GM18868 (cell line): Measurements from ENCODE around the gene OR5I1.
"Not testable (repeated sequence)": the region's sequence is repeated elsewhere in the genome, so short reads cannot be mapped to it uniquely, and the experiment has no call there.

Experiments used
- ATAC-seq: cut with Tn5 transposase; IDR thresholded peaks from one replicate; pipeline ENCODE4 v1.9.1; 2021; ENCODE audit warnings: mild to moderate bottlenecking, moderate library complexity; ENCODE audit not compliant: unreplicated experiment

OR5I1 gene

DNA sequence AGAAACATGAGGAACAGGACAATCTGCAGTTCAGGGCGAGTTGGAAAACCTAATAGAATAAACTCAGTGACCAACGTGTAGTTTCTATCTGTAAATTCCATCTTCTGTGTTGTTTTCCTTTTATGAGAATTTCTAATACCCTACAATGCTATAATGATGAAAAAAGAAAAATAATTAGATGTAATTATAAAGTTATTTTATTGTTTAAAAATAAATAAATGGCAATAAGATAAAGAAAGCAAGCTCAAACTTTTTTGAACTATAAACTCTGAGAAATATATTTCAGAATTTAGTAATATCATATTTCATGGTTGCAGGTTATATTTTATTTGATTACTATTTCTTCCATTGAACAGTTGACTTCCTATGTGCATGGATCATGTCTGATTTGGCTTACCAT lies at the start of gene OR5I1:
Gene OR5I1 (minus strand): TSS at position 101 of the 400 bp plus-strand sequence. CDS start 0 bp downstream, at position 101.
- no peak for ATAC-seq

DNA sequence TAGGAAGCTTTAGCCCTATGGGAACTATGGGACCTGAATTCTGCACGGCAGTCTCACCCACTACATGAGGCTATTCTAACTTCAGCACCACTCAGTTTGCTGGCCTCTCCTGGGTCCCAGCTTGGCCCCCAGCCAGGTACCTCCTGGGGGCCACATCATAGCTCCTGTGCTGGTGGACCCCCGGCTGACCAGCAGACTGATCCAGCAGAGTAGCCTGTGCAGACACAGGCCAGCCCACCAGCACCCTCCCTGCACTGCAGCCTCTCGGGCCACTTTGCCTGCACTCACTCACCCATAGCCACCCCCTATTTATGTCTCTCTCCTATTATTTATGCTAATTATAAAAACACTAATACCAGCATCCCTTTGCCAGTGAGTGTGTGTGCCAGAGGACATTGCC lies 34.7 kb upstream of the OR5I1 start:
- no peak for ATAC-seq

DNA sequence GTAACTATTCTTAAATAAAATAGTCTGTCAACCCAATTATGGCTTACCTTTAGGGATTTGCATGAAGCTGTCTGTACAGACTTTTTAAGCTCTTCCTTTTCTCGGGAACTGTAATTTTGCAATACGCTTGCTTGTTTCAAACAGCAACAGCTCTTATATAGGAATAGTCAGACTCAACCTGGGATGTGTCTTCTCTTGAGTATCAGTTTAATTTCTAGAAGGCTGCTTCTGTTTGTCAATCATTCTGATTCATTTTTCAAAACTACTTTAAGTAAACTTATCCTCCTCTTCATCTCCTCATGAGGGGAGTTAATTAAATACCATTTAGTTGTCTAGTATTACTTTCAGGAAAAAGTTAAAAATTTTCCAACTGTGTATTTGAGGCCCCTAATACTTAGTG lies 33.6 kb upstream of the OR5I1 start, which contains the start of gene OR10AG1:
Gene OR10AG1 (minus strand): TSS at position 101 of the 400 bp plus-strand sequence. CDS start 38 bp downstream, at position 63.
- no peak for ATAC-seq

DNA sequence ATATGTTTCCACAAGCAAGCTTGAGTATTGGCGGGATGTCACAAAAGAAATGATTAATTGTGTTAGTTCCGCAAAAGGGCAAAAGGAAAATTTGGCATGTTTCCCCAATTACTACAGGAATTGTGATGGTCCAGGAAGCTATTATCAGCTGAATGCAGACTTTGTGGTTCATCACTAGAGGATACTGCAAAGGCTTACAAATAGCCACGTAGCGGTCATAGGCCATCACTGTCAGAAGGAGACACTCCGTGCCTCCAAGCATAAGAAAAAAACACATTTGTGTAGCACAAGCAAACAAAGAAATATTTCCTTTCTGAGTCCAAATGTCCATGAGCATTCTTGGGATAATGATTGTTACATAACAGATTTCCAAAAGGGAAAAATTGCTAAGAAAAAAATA lies 31.7 kb upstream of the OR5I1 start:
- no peak for ATAC-seq

DNA sequence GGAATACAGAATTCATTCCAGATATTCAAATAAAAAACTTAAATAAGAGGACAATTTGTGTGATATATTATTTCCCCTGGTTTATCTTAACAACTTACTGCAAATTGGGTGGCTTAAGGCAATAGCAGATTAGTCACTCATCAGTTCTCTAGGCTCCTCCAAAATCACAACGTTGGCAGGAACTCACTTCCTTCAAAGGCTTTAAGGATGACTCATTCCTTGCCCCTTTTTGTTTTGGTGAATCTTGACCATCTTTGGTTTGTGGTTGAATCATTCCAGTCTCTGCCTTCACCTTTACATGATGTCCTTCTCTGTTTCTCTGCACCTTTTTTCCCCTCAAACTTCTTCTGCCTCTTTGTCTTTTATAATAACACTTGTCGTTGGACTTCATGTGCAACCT lies 30.2 kb upstream of the OR5I1 start:
- no peak for ATAC-seq

DNA sequence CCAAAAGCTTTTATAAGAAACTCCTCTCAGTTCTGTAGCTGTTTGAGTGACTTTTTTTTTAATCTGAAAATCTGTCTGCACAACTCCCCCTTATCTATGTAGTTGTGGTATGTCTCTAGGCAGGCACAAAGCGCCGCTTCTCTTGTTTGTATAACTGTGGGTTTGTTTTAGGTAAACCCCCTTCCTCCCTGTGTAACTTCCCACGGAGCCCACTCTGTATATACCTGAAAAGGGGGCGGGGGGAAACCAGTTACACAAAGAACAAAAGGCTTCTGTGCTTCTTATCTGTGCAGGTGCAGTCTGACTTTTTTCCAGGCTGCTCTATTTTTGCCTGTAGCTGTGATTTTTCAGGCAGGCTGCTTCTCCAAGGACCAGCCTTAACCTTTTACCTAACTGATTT lies 20.3 kb upstream of the OR5I1 start:
- ATAC-seq = no peak

DNA sequence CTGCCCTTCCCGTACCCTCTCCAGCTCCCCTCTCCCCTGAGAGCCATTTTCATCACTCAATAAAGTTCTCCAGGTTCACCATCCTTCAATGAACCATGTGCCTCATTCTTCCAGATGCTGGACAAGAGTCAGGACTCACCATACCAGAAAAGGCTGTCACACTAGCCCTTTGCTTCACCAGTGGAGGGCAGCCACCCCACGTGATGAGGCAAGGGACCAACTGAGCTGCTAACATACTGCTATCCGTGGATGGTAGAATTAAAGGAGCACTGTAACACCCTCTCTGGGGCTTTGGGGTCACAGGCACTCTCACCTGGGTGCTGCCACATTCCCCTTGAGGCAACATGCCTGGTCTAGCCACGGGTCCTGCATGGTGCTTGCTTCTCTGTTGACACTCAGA lies 13.1 kb upstream of the OR5I1 start:
- ATAC-seq = no peak

DNA sequence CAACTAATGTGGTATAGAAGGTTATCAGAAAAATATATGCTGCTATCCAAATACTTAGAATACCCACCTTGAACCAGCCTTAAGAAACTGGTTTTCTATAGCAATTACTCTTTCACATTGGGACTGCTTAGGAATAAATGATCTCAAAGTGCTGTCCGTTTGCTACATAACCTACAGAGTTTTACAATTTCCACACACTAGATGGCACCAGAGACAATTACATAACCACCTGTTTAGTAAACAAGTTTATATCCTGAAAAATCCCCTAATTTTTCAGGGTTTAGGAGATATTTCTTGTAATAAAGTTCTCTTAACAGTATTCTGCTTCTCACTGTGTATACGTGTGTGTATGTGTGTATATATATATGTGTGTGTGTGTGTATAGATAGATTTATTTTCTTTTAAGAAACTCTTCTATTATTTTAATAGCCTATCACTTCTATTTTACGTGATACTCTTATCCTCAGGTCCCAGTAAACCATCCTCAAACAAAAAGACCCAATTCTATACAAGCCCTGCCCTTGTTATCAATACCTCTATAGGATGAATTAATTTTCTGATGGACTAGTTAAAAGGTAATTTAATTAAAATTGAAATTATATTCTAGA lies 6.7 kb upstream of the OR5I1 start:
- ATAC-seq = peak; percentile 78

DNA sequence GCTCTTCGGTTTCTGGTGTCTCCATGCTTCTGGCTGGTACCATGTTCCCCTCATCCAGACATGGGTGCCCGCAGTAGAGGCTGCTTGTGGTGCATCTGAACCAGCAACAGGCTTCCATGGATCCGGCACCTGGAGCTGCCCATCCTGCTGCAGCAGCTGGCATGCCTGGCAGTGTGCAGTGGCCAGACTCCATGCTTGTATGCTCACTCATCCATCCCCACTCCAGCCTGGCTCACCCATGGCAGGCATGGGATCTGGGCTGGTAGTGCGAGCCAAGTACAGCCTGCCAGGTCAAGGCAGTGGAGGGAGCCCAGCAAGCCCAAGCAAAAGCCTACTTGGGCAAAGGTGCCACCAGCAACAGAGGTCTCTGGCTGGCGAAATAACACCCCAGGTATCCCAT lies 15.7 kb downstream of the OR5I1 start:
- no peak for ATAC-seq

DNA sequence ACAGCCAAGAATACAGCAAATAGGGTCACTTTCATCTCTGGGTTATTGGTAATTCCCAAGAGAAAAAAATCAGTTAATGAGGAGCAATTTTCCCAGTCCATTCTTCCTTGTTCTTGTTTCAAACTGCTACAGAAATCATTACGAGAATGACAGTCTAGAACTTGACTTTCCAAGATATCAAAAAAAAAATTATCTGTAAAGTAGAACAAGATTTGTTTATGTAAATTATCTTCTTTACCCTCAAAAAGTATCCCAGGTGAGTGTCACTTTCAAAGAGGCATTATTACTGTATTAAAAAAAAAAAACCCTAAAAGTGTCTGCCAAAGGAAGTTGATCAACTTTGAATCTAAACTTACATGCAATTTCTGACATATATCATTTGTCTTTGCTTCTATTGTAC lies 21.7 kb downstream of the OR5I1 start, which contains the start of gene OR5W2:
Gene OR5W2 (minus strand): TSS at position 101 of the 400 bp plus-strand sequence. CDS start 0 bp downstream, at position 101.
- no peak for ATAC-seq

DNA sequence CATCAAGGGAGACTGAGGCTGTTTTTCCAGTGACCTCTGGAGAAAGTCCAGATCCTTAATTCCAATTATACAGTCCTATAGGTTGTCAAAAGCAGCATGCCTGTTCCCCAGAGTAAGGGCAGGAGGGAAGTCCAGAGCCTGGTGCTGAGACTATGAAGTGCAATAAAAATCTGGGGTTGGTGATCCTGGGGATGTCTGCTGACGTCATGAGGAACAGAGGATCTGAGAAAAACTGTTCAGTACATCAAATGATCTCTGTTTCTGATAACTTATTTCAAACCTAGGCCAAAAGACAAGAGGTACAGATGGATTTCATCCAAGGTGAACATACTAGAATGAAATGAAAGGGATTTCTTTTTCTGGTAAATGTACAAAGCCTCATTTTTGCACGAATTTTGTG lies 33.9 kb downstream of the OR5I1 start:
- ATAC-seq = no peak

DNA sequence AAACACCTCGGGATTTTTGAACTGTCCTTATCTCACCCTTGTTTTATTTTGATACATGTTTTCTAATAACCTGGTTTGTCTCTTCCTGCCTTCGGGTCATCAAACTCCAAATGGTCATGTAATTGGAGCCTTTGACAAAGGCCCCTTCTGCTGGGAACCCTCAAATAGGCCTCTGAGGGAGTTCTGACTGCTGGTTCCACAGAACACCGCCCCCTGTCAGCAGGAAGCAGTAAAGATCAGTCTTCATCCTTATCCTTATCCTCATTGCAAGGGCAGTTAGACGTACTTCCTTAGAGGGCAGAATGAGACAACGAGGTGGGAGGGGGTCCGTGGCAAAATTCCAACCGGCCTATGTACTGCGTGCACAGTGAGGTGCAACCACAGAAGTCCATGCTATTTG lies 41.0 kb downstream of the OR5I1 start:
- no peak for ATAC-seq

DNA sequence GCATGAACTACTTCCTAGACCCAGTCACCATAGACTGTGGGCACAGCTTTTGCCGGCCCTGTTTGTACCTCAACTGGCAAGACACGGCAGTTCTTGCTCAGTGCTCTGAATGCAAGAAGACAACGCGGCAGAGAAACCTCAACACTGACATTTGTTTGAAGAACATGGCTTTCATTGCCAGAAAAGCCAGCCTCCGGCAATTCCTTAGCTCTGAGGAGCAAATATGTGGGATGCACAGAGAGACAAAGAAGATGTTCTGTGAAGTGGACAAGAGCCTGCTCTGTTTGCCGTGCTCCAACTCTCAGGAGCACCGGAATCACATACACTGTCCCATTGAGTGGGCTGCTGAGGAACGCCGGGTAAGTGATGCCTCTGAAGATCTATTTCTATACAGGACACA lies 50.7 kb downstream of the OR5I1 start:
- not testable (repeated sequence) for ATAC-seq
